CD4-positive, alpha-beta T cell (primary cell): Measurements from ENCODE around the gene TXNRD2. TPM values are rescaled to one million over a fixed set of nuclear protein-coding genes. Genes with fewer than 3 reads are reported as not detected.

Experiments used
- ATAC-seq: fragments of 200-7000 bp; cut with Tn5 transposase; one replicate; pipeline ENCODE4 v1.10.0; 2022; ENCODE audit warnings: mild to moderate bottlenecking; ENCODE audit not compliant: poor library complexity
- CTCF ChIA-PET: fragments of 350-600 bp; sonication (Branson Sonifier 250); formaldehyde crosslinking; loops from one replicate; lab custom pipeline; 2021; ENCODE audit warnings: antibody characterized with exemption, inconsistent platforms; lab: Charles Lee
- POLR2A ChIA-PET: fragments of 350-600 bp; sonication (Branson Sonifier 250); formaldehyde crosslinking; loops from one replicate; lab custom pipeline; 2021; ENCODE audit warnings: antibody characterized with exemption, inconsistent platforms; lab: Charles Lee
- DNase-seq, 14 experiments: peaks; one replicate each; pipeline ENCODE4 v3.0.0-alpha.2; 2013 to 2020; ENCODE audit warnings: mixed read lengths in 2 of 14
- H3K27ac ChIP-seq, 2 donors: one replicate each; pipeline versions ENCODE4 v1.5.1 to v1.7.0; 2013; ENCODE audit warnings: low read length in 2 of 2, low read depth in 1 of 2, mild to moderate bottlenecking in 1 of 2
- H3K27me3 ChIP-seq, 2 experiments: 1 replicate in 1 of 2; 2 replicates in 1 of 2; pipeline versions ENCODE4 v1.6.1 to v1.7.0; 2013; ENCODE audit warnings: low read length in 2 of 2, control low read depth in 1 of 2, mild to moderate bottlenecking in 1 of 2, moderate library complexity in 1 of 2; ENCODE audit not compliant: insufficient read depth in 2 of 2, control insufficient read depth in 1 of 2
- H3K36me3 ChIP-seq: one replicate; pipeline ENCODE4 v1.6.1; 2013; ENCODE audit warnings: low read length, control low read depth; ENCODE audit not compliant: insufficient read depth
- H3K4me1 ChIP-seq: one replicate; pipeline ENCODE4 v1.6.1; 2013; ENCODE audit warnings: low read length, control low read depth; ENCODE audit not compliant: insufficient read depth
- H3K4me3 ChIP-seq: one replicate; pipeline ENCODE4 v1.5.1; 2013; ENCODE audit warnings: mild to moderate bottlenecking, low read length, moderate library complexity
- H3K9me3 ChIP-seq, 2 experiments: 1 replicate in 1 of 2; 2 replicates in 1 of 2; pipeline versions ENCODE4 v1.6.1 to v1.7.0; 2013; ENCODE audit warnings: low read length in 2 of 2, mild to moderate bottlenecking in 2 of 2, control low read depth in 1 of 2, moderate library complexity in 1 of 2; ENCODE audit not compliant: control insufficient read depth in 1 of 2, insufficient read depth in 1 of 2
- H3K27ac Mint-ChIP-seq: one replicate; pipeline ENCODE4 v1.8.0; 2020; ENCODE audit warnings: mixed read lengths
- H3K27me3 Mint-ChIP-seq: one replicate; pipeline ENCODE4 v1.8.0; 2021; ENCODE audit warnings: mixed read lengths
- H3K36me3 Mint-ChIP-seq: one replicate; pipeline ENCODE4 v1.8.0; 2021; ENCODE audit warnings: low read depth, mixed read lengths
- H3K4me1 Mint-ChIP-seq: one replicate; pipeline ENCODE4 v1.8.0; 2021; ENCODE audit warnings: low read depth, mixed read lengths
- H3K4me3 Mint-ChIP-seq: one replicate; pipeline ENCODE4 v1.8.0; 2020; ENCODE audit warnings: mild to moderate bottlenecking, mixed read lengths
- H3K9me3 Mint-ChIP-seq: one replicate; pipeline ENCODE4 v1.8.0; 2020; ENCODE audit warnings: mixed read lengths
- intact Hi-C, 2 experiments: fragments of 100-400 bp; cut with DNase I in 1 of 2; cut with micrococcal nuclease in 1 of 2; formaldehyde crosslinking; loops; one replicate each; pipeline versions ENCODE4 v1.15.1 to v1.9.0; 2023 to 2025; cut with DNase I, micrococcal nuclease
- total RNA-seq, 174 experiments: library from RNA in 2 of 174; stranded (reverse) in 2 of 174; gene quantifications; one replicate each; pipeline ENCODE4 v1.2.3 and lab custom pipeline; 2021 to 2026
- TF ChIP-seq, protein P1 (sequence below): fragments of 200-600 bp; IDR thresholded peaks from one replicate; pipeline ENCODE4 v1.8.0; 2022; ENCODE audit warnings: antibody characterized with exemption, mild to moderate bottlenecking

TXNRD2 gene
- total RNA-seq, 2 experiments from 2014 or later: 18.6 to 19.5 TPM

GRCh38 chr22:19873960-19874306 is 67.7 kb downstream of the TXNRD2 start:
- intact Hi-C loops: loop anchor here in 1 of 2 experiments (2.0 kb wide), 1 partner anchor 17 kb away; no protein-coding TSS in a partner anchor
- ATAC-seq (no peak), DNase-seq (peak in 1 of 14 experiments; percentile 25)
- Histone ChIP-seq H3K9me3 (no peaks in the 10 kb centered on the region), H3K27ac (peak overlapping the region in 1 of 2 donors; percentile 30), H3K36me3 (no peaks in the 10 kb centered on the region), H3K4me3 (peak overlapping the region; percentile 20), H3K4me1 (peaks cover 28% of the 10 kb centered on the region), H3K27me3 (no peaks in the 10 kb centered on the region)
- Mint-ChIP-seq H3K4me1 (peaks cover 9% of the 10 kb centered on the region), H3K27ac (peak overlapping the region; percentile 76), H3K4me3 (no peak overlapping the region), H3K9me3 (no peaks in the 10 kb centered on the region), H3K27me3 (no peaks in the 10 kb centered on the region), H3K36me3 (no peaks in the 10 kb centered on the region)
- CTCF ChIA-PET: interaction anchor here (1.2 kb wide), 1 partner anchor 13 kb away, joined by 3 read pairs; no protein-coding TSS in a partner anchor
- TF ChIP-seq, protein P1, sequence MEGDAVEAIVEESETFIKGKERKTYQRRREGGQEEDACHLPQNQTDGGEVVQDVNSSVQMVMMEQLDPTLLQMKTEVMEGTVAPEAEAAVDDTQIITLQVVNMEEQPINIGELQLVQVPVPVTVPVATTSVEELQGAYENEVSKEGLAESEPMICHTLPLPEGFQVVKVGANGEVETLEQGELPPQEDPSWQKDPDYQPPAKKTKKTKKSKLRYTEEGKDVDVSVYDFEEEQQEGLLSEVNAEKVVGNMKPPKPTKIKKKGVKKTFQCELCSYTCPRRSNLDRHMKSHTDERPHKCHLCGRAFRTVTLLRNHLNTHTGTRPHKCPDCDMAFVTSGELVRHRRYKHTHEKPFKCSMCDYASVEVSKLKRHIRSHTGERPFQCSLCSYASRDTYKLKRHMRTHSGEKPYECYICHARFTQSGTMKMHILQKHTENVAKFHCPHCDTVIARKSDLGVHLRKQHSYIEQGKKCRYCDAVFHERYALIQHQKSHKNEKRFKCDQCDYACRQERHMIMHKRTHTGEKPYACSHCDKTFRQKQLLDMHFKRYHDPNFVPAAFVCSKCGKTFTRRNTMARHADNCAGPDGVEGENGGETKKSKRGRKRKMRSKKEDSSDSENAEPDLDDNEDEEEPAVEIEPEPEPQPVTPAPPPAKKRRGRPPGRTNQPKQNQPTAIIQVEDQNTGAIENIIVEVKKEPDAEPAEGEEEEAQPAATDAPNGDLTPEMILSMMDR: no peak
- POLR2A ChIA-PET: interaction anchor here (0.9 to 1.6 kb wide), 5 partner anchors 11 to 19 kb away, joined by 3 to 17 read pairs (median 4); partner anchors contain the start of genes GNB1L and RTL10

DNA sequence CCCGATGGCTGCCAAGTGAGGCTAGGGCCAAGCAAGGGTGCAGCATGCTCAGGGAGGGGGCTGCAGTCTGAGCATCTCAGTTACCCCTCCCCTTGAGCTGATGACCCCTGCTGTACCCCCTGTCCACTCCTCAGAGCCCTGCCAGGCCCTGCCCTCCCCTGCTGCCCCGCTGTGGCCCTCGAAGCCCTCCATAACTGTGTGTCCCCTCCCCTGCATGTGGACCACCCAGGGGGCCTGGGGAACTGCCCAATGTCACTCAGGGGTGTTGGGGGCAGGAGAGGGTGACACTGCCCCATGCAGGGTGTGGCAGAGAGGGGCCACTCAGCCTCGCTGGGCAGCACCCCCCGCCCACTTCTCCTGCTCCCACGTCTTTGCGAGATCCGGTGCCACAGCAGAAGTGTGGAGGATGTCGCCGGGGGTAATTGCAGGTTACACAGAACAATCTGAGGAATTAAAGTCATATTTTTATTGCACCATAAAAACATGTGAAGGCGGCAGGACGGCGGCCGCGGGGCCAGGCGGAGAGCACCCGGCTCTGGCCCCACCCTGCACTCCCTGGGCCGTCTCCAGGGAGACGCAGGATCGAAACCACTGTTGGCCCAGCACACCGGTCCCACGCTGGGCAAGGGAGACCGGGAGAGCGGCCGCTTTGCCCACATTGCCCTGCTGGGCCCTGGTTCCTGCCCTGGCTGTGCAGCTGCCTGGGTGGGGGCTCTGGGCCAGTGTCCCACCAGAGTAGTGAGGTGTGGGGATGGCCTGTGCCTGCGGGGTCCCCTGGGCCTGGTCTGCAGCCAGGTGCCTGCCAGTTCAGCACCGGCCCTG is 68.3 kb downstream of the TXNRD2 start:
- ATAC-seq (no peak), DNase-seq (peak in 2 of 14 experiments; percentile 4 to 9)
- Histone ChIP-seq H3K4me3 (no peak overlapping the region), H3K27me3 (no peaks in the 10 kb centered on the region), H3K9me3 (no peaks in the 10 kb centered on the region), H3K27ac (no peak overlapping the region), H3K36me3 (no peaks in the 10 kb centered on the region), H3K4me1 (peaks cover 28% of the 10 kb centered on the region)
- intact Hi-C loops: no loop called here
- Mint-ChIP-seq H3K4me1 (peaks cover 9% of the 10 kb centered on the region), H3K27ac (peak overlapping the region; percentile 76), H3K27me3 (no peaks in the 10 kb centered on the region), H3K9me3 (no peaks in the 10 kb centered on the region), H3K36me3 (no peaks in the 10 kb centered on the region), H3K4me3 (no peak overlapping the region)
- TF ChIP-seq, protein P1: no peak
- CTCF ChIA-PET: no interaction called here
- POLR2A ChIA-PET: interaction anchor here (0.9 to 1.6 kb wide), 4 partner anchors 18 to 19 kb away, joined by 3 to 17 read pairs (median 6); partner anchors contain the start of genes GNB1L and RTL10

DNA sequence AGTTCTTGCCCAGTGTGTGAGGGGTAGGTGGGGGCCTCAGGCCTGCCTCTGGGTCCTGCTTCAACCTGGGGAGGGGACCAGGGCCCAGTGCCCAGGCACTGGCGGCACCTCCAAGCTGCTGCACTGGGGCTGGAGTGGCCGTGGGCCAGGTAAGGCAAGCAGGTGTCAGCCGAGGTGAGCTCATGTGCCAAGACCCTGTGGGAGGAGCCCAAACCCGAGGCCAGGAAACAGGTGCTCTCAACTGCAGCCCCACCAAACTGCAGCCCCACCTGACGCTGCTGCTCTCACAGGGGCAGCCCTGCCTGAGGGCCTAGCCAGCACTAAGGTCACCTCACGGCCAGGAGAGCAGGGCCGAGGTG is 68.9 kb downstream of the TXNRD2 start:
- ATAC-seq: no peak
- Histone ChIP-seq H3K9me3 (no peaks in the 10 kb centered on the region), H3K27ac (no peak overlapping the region), H3K4me3 (no peak overlapping the region), H3K36me3 (no peaks in the 10 kb centered on the region), H3K4me1 (peaks cover 28% of the 10 kb centered on the region), H3K27me3 (no peaks in the 10 kb centered on the region)
- Mint-ChIP-seq H3K4me3 (no peak overlapping the region), H3K9me3 (no peaks in the 10 kb centered on the region), H3K36me3 (no peaks in the 10 kb centered on the region), H3K4me1 (peaks cover 9% of the 10 kb centered on the region), H3K27ac (no peak overlapping the region), H3K27me3 (no peaks in the 10 kb centered on the region)
- intact Hi-C loops: no loop called here
- TF ChIP-seq, protein P1: no peak
- ChIA-PET CTCF (no interaction called here), POLR2A (interaction anchor here (0.9 kb wide), 1 partner anchor 19 kb away, joined by 3 read pairs; no protein-coding TSS in a partner anchor)
- DNase-seq: peak in 3 of 14 experiments; percentile 4 to 29 (median 13)
